ENCODE results near the gene PEAR1. TPM values are rescaled to one million over a fixed set of nuclear protein-coding genes. Genes with fewer than 3 reads are reported as not detected.

The PEAR1 gene
- total RNA-seq, 2 donors from 2014 or later: 31.0 to 34.9 TPM

- H3K36me3 ChIP-seq: no peaks in the 10 kb centered on the region
- no peak for TF ChIP-seq CTCF (IDR thresholded peaks at IDR 0.05)
- H3K27ac ChIP-seq: peak overlapping the region in 1 of 2 donors; percentile 50
- H3K27me3 ChIP-seq (replicated peaks; ENCODE audit: insufficient read depth): no peaks in the 10 kb centered on the region
- ATAC-seq (ENCODE audit: insufficient number of reproducible peaks, low FRiP score, low read depth) (no peak), DNase-seq (ENCODE audit: low spot score) (no peak)
- H3K4me3 ChIP-seq: peak overlapping the region; percentile 37
- peaks cover 17 to 71% of the 10 kb centered on the region in 2 donors for H3K4me1 ChIP-seq (ENCODE audit: control insufficient read depth in 1 of 2, low read depth in 2 of 2)
- no peaks in the 10 kb centered on the region for H3K9me3 ChIP-seq
Measured at GRCh38 chr1:156897078-156897825, 3.7 kb downstream of the PEAR1 start.

- no peaks in the 10 kb centered on the region for H3K9me3 ChIP-seq
- no peaks in the 10 kb centered on the region for H3K36me3 ChIP-seq
- DNase-seq (ENCODE audit: low spot score) (no peak), ATAC-seq (ENCODE audit: insufficient number of reproducible peaks, low FRiP score, low read depth) (no peak)
- H3K4me1 ChIP-seq (ENCODE audit: control insufficient read depth in 1 of 2, low read depth in 2 of 2): peaks cover 13 to 62% of the 10 kb centered on the region in 2 donors
- peak overlapping the region in 1 of 2 donors; percentile 50 for H3K27ac ChIP-seq
- peak overlapping the region; percentile 37 for H3K4me3 ChIP-seq
- H3K27me3 ChIP-seq (replicated peaks; ENCODE audit: insufficient read depth): no peaks in the 10 kb centered on the region
- TF ChIP-seq CTCF (IDR thresholded peaks at IDR 0.05): no peak
Measured at GRCh38 chr1:156898161-156898566, 4.6 kb downstream of the PEAR1 start.

- H3K36me3 ChIP-seq: no peaks in the 10 kb centered on the region
- H3K4me1 ChIP-seq (ENCODE audit: control insufficient read depth in 1 of 2, low read depth in 2 of 2): peaks cover 12 to 54% of the 10 kb centered on the region in 2 donors
- no peak for DNase-seq (ENCODE audit: low spot score)
- H3K9me3 ChIP-seq: no peaks in the 10 kb centered on the region
- H3K27me3 ChIP-seq (replicated peaks; ENCODE audit: insufficient read depth): no peaks in the 10 kb centered on the region
- ATAC-seq (ENCODE audit: insufficient number of reproducible peaks, low FRiP score, low read depth): no peak
- no peak for TF ChIP-seq CTCF (IDR thresholded peaks at IDR 0.05)
- H3K27ac ChIP-seq: no peak overlapping the region
- H3K4me3 ChIP-seq: no peak overlapping the region
Measured at GRCh38 chr1:156898971-156899664, 5.6 kb downstream of the PEAR1 start.

- DNase-seq (ENCODE audit: low spot score) (no peak), ATAC-seq (ENCODE audit: insufficient number of reproducible peaks, low FRiP score, low read depth) (no peak)
- Histone ChIP-seq H3K27me3 (replicated peaks; ENCODE audit: insufficient read depth) (no peaks in the 10 kb centered on the region), H3K27ac (no peak overlapping the region), H3K4me3 (no peak overlapping the region), H3K4me1 (ENCODE audit: control insufficient read depth in 1 of 2, low read depth in 2 of 2) (peaks cover 12 to 45% of the 10 kb centered on the region in 2 donors), H3K9me3 (no peaks in the 10 kb centered on the region), H3K36me3 (no peaks in the 10 kb centered on the region)
- TF ChIP-seq CTCF (IDR thresholded peaks at IDR 0.05): no peak
Measured at GRCh38 chr1:156899956-156900718, 6.6 kb downstream of the PEAR1 start.

Measured in thoracic aorta (tissue), 2 donors.